PC-3 (cell line): ENCODE results near the gene TRAF5.

Experiments used
- CTCF ChIP-seq: fragments of 300-600 bp; sonication (generic); conservative IDR thresholded peaks from 2 replicates; pipeline ENCODE4 v1.5.1; 2017; ENCODE audit warnings: antibody characterized with exemption, low read depth, mild to moderate bottlenecking, low read length
- EZH2 ChIP-seq: fragments of 300-600 bp; sonication (generic); IDR thresholded peaks from one replicate; pipeline ENCODE4 v1.6.1; 2017; ENCODE audit warnings: antibody characterized with exemption, mild to moderate bottlenecking, low read length; ENCODE audit not compliant: unreplicated experiment
- EZH2phosphoT487 ChIP-seq: fragments of 300-600 bp; sonication (generic); IDR thresholded peaks from 2 replicates; pipeline ENCODE4 v1.6.1; 2018; ENCODE audit warnings: mild to moderate bottlenecking, antibody characterized with exemption, low read length, borderline replicate concordance

DNA sequence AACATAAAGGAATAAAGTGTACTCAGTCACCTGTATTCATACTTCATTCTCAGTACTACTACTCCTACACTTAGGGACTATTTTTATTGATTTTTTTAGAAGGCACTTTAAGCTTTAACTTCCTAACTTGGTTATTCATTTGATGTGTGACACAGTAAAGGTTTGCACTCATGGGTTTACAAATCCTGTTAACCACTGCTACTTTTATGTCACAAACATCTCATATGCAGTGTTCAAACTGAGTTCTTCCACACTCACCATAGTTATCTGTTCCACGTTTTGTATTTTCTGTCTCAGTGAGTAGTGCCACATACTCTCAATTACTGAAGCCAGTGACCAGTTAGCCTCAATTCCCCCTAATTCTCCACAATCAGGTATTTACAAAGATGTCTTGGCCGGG lies 34.2 kb upstream of the TRAF5 start:
- TF ChIP-seq CTCF = no peak
- no peak for TF ChIP-seq EZH2phosphoT487
- TF ChIP-seq EZH2 = no peak
